ENCODE measurements around the gene NKRF.

NKRF gene

DNA sequence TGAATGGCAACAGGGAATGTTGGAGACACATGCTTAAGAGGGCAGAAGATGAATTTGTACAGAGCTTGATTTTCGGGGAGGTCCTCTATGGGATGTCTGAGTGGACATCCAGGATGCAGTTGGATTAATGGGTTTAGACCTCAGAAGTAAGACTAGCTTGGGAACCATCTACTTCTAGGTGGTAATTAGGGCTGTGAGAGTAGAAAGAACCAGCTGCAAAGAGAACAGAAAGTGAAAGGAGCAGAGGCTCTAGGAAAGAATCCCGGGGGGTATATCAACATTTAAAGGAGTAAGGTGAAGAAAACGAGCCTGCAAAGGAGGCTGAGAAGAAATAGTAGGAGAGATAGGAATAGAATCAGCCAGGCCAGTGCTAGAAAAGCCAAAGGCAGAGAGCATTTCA lies 29.0 kb upstream of the NKRF start:
- no peak for DNase-seq (ENCODE audit: low read depth, low spot score)
- no peak overlapping the region for H3K4me3 ChIP-seq (ENCODE audit: low read depth, low read length)
- in situ Hi-C loops (cut with HindIII; ENCODE audit: low sequenced_read_pairs), result no loop called here
- no peak for TF ChIP-seq CTCF (IDR thresholded peaks at IDR 0.05; ENCODE audit: low read depth, low read length)

- in situ Hi-C loops (cut with HindIII; ENCODE audit: low sequenced_read_pairs), result no loop called here
- H3K4me3 ChIP-seq (ENCODE audit: low read depth, low read length), result no peak overlapping the region
- DNase-seq (ENCODE audit: low read depth, low spot score), result no peak
- TF ChIP-seq CTCF (IDR thresholded peaks at IDR 0.05; ENCODE audit: low read depth, low read length), result no peak
Measured at GRCh38 chrX:119625843-119626242, 19.6 kb upstream of the NKRF start.

DNA sequence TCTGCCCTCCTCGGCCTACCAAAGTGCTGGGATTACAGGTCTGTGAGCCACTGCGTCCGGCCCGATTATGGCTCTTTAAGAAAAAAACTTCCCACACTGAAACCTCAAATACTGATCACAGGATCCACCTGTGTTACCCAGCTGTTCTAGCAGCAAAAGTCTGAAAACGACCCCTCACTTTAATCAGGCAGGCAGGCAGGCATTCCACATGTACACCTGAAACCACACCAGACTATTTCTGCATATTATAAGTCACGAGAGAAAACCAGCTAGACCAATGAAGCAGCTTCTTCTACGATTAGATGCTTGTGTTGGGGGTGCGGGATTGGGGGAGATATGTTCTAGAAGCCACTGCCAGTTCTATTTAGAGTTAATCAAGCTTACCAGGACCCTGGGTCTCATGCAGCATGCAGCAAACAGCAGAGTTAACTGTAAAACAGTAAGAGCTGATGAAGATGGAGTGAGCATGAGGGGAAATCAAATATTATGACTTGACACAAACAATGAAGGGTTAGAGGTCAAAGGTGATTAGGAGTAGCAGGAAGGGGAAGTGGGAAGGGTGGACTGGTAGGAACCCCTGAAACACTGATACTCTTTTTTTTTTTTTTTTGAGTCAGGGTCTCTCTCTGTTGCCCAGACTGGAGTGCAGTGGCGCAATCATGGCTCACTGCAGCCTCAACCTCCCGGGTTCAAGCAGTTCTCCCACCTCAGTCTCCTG lies 18.9 kb upstream of the NKRF start:
- no peak overlapping the region for H3K4me3 ChIP-seq (ENCODE audit: low read depth, low read length)
- no peak for DNase-seq (ENCODE audit: low read depth, low spot score)
- TF ChIP-seq CTCF (IDR thresholded peaks at IDR 0.05; ENCODE audit: low read depth, low read length), result no peak
- in situ Hi-C loops (cut with HindIII; ENCODE audit: low sequenced_read_pairs), result no loop called here

DNA sequence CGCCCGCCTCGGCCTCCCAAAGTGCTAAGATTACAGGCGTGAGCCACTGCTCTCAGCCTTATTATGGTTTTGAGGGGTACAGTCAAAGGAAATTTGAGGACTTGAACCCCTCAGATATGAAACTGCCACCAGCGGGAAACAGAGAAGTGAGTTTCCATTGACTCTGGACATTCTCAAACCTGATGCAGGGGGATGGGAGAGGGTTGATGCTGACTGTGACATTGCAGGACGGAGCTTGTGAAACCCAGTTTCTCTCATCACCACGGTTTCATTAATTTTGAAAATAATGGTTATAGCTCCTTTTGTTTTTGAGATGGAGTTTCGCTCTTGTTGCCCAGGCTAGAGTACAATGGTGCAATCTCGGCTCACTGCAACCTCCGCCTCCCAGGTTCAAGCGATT lies 18.2 kb upstream of the NKRF start:
- H3K4me3 ChIP-seq (ENCODE audit: low read depth, low read length), result no peak overlapping the region
- TF ChIP-seq CTCF (IDR thresholded peaks at IDR 0.05; ENCODE audit: low read depth, low read length), result no peak
- in situ Hi-C loops (cut with HindIII; ENCODE audit: low sequenced_read_pairs), result no loop called here
- no peak for DNase-seq (ENCODE audit: low read depth, low spot score)

- DNase-seq (ENCODE audit: low read depth, low spot score), result peak; percentile 85
- no peak overlapping the region for H3K4me3 ChIP-seq (ENCODE audit: low read depth, low read length)
- TF ChIP-seq CTCF (IDR thresholded peaks at IDR 0.05; ENCODE audit: low read depth, low read length), result no peak
- in situ Hi-C loops (cut with HindIII; ENCODE audit: low sequenced_read_pairs), result no loop called here
Measured at GRCh38 chrX:119622356-119623232, 16.4 kb upstream of the NKRF start.

DNA sequence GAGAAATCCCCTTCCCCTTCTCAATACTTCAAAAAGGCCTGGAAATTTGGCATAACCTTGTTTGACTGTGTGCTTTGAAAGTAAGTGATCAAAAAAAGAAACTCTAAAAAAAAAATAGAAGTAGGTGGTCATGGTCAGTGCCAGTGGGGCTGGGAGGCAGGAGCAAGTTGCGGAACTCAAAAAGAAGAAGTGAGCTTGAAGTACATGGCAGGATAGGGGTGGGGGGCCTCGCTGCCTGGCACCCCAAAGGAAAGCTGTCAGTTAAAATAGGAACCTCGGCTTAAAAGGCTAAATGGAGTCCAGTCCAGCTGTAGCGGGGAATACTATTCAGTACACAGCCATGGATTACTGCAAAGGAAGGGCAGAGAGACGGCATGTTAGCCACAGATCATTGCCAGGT lies 12.2 kb upstream of the NKRF start:
- in situ Hi-C loops (cut with HindIII; ENCODE audit: low sequenced_read_pairs), result no loop called here
- no peak for TF ChIP-seq CTCF (IDR thresholded peaks at IDR 0.05; ENCODE audit: low read depth, low read length)
- H3K4me3 ChIP-seq (ENCODE audit: low read depth, low read length), result no peak overlapping the region
- DNase-seq (ENCODE audit: low read depth, low spot score), result no peak
